Ureter (tissue), 1 donor: ENCODE data around the gene TMIE. TPM values are rescaled to one million over a fixed set of nuclear protein-coding genes. Genes with fewer than 3 reads are reported as not detected.

Source experiments
- DNase-seq: peaks from one replicate; pipeline ENCODE4 v3.0.0-alpha.2; 2020; ENCODE audit warnings: low spot score
- total RNA-seq: library from RNA; stranded (reverse); gene quantifications from one replicate; pipeline ENCODE4 v1.2.4, GENCODE V29; 2023
- donor health status: DM: yes; HTN: yes; CAD: no.

The TMIE gene
- total RNA-seq, 1 donor from 2014 or later, result 1.0 TPM

DNA sequence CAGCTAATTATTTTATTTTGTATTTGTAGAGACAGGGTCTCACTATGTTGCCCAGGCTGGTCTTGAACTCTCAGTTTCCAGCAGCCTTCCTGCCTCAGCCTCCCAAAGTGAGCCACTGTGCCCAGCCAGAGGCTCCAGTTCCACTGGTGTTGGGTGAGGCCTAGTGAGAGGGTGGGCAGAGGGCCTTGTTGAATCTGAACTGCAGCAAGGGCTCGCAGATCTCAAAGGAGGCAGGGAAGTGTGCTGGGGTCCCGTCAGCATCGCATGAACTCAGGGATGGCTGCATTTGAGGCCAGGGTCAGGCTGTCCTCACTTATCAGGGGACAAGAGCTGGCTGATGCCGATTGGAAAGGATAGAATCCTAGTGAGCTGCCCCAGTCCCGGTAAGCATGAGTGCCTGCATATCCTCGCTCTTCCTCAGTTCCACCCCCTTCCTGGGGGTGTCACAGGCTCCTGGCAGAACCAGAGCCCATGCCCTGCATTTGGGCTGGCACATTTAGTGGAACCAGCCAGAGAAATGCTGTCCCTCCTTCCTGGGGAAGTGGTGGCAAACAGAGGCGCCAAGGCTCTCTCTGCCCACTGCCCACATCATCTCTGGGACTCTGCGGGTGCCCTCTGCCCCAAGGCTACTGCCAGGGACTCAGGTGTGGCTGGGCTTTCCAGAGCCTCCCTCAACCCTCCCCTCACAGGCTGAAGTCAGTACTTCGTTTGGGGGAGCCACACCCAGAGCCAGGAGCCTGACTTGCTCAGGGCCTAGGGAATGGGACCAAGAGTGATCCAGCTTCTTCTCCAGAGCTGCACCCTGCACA is 31.8 kb upstream of the TMIE start:
- DNase-seq, result peak; percentile 38

DNA sequence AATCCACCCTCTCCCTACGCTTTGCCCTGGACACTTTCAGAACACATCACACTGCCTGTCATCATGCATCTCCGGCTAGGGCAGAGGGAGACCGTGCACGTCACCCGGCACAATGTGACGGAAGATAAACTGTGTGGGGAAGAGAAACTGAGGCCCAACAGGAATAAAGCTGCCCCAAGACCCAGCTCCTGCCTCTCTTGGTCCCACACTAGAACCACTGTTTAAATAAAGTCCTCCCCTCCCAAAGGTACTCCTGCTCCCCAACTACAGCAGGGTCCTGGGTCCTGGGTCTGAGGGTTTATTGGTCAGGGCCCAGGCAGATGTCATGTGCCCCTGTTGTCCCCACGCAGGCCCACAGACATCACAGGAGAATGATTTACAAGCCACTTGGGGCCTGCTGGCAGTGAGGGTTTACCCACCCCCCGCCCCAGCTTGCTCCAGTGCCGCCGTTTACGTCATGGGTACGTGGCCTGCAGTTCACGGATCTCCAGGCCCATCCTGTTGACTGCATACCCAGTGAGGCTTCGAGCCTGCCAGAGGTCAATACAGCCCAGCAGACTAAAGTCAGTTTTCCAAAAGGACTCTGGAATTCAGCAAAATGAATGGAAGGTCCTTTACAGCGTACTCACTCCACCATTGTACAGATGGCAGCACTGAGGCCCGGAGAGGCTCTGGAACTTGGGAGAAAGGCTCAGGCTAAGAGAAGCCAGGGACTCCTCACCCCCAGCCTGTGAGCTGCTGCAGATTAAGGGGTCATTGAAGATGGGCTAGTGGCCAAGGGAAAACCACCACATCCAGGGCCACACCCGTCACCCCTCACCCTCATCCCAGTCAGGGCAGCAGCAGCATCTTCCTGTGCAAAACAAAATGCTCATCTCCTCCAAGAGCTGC is 30.9 kb upstream of the TMIE start:
- DNase-seq, result no peak

DNA sequence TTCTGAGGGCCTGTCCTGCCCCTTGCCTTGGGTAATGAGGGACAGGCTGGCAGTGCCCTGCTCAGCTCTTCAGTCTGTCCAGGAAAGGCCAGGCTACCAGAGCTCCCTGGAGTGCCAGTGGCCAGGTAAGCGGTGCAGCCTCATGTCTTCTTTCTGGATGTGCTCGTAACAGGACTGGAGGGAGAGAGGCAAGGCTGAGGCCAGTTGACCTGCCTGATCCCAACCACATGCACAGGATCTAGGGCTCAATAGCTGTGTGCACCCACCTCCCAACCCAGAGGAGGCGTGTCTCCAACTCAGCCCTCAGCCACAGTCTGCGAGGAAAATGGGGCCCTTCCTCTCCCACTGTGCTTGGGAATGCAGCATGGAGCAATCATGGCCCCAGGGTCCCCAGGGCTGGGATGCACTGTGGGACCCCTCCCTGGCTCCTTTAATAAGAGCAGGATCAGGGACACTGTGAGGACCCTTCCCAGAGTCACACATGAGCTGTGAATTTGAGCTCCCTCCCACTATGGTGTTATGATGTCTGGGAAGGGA is 30.2 kb upstream of the TMIE start:
- no peak for DNase-seq

DNA sequence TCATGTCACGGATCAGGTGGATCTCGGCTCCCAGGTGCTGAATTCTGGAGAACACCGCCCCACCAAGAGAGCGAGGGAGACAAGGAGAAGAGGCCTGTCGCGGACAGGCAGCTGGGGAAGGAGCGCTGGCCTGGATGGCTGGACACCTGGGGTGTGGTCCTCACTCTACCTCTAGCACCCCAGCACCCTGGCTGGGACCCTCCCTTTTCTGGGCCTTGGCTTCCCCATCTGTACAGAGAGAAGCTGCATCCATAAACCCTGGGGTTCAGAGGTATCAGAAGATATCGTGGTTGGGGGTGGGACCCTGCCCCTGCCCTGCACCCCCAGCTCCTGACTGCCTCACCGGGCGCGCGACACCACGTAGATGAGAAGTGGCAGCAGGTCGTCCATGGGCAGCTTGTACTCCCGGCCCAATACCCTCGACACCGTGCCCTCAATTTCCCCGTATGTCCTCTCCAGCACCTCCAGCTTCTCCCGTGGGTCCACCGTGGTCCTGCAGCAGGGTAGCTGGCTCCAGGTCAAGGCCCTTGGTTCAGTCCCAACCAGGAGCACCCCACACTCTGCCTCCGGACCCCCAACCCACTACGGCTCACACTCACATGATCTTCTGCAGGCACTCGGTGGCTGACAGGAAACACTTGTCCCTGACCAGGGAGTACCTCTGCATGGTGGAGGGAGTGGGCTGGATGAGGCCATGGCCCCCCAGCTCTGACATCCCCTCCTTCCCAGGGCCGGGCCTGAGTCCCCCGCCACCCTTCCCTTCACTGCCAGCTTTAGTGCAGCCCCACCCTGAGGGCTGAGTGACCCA is 29.4 kb upstream of the TMIE start:
- DNase-seq, result peak; percentile 41

DNA sequence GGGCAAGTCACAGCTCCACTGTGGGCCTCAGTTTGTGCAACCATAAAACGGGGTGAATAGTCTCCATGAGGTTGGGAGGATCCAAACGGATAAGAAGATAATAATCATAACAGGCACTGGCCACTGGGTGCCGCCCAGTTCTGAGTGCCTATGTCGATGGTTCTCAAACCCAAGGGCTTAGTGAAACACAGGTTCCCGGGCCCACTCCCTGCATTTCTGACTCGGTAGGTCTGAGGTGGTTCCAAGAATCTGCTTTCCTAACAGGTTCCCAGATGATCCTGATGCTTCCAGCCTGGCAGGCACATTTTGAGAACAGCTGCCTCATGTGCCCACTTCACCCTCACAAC is 28.9 kb upstream of the TMIE start:
- DNase-seq, result peak; percentile 34

DNA sequence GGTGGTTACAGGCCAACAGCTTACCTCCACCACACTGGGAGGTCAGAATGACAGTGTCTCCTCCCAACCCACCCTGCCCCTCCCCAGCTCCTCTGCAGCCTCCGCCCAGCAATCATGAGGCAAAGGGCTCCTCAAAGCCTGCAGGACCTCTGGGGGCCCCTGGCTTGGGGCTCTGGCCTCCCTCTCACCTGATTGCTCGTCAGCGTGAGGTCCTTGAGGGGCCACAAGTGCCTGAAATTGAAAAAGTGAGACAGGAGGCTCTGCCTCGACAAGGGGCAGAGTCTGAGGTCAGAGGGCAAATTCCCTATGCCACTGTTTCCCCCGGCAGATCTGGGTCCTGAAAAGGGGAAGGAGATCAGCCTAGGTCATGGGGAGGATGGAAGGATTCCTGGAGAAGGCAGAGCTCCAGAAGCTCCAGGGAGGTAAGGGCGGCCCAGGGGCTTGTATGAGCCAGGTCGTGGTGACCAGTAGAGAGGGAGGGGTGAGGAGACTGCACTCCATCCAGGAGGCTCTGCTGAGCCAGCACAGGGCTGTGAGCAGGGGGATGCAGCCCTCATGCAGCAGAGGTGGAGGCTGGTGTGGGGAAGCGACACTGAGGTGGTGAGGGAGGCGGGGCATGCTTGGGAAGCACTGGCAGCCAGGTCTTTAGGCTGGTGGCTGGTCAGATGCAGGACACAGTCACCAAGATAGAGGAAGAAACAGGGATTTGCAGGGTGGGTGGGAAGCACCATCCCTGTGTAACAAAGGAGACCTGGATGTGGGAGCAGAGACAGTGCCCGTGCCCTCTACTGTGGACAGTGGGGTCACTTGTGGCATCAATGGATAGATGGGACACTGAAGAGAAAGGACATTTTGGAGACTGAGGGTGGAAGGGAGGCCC is 27.8 kb upstream of the TMIE start:
- no peak for DNase-seq

DNA sequence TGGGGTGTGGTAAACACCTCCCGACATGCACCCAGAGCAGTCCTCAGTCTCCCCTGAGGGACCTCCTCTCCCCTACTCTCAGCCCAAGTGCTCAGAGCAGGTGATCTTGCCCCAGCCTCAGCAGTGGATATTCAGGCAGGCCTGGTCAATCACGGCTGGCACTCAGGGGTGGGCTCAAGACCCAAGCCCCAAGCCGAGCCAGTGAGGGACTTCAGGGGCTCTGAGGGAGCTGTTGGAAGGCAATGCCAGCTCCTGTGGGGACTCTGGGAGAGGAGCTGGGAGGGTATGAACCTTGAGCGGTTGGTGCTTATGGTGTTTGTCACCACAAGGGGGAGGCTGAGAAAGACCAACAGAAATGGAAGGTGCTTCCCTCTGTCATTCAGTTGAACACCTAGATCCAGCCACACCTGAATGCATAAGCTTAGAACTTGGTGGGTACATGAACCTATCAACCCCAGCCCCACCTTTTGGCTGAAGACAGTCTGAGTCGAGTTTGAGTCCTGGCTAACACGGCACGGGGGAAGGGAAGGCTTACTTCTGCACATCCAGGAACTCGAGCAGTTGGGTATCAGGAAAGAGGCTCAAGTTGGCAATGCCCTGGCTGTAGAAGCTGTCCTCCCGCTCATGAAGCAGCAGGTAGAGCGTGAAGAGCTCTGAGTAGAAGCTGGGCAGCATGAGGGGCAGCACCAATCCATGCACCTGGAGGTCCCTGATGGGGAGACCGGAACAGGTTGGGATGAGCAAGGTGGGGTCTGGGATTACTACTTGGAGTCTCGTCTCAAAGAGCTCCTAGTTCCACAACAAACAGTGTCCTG is 27.0 kb upstream of the TMIE start:
- no peak for DNase-seq

DNA sequence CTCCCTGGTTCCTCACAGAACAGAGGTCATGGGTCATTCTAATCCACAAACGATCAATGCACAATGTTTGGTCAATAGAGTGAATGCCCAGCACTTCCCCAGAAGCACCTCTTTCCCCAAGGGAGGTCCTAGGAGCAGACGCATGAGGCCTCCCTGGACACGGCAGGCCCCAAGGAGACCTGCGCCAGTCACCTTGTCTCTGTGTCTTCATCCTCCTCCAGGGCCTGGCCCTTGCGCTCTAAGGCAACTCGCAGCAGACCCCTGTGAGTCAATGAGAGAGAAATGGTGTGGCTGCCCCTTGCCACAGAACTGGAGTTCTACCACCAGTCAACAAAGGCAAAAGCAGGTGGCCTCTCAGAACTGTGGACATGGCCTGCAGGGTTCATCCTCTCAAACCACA is 25.8 kb upstream of the TMIE start:
- no peak for DNase-seq

DNA sequence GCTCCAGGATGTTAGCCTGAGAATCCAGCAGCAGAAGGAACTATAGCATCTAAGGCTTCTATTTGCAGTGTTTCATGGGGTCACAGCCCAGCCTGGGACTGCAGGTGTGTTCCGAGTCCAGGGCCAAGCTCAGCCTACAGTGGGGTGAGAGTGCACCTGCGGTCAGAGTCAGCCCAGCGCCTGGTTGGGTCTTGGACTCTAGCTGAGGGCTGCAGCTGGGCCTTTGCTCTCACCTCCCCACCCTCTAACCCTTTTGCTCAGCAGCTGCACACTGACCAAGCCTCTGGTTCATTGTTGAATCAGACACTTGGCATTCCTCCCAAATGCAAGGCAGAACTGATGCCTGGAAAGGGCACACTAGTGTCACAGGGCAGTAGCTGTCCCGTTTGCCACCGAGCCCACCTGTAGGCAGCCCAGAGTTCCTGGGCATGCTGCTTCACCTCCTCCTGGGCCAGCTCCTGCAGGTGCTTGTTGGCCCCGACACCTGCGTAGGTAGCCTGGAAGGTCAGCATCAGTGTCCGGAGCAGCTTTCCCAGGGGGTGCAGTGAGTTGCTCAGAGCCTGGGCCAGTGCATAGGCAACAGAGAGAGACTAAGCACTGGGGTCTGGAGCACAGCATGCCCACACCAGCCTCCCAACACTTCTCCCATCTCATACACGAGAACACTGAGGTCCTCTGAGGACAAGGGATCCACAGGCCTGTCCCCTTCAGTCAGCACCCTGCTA is 25.2 kb upstream of the TMIE start:
- no peak for DNase-seq

DNA sequence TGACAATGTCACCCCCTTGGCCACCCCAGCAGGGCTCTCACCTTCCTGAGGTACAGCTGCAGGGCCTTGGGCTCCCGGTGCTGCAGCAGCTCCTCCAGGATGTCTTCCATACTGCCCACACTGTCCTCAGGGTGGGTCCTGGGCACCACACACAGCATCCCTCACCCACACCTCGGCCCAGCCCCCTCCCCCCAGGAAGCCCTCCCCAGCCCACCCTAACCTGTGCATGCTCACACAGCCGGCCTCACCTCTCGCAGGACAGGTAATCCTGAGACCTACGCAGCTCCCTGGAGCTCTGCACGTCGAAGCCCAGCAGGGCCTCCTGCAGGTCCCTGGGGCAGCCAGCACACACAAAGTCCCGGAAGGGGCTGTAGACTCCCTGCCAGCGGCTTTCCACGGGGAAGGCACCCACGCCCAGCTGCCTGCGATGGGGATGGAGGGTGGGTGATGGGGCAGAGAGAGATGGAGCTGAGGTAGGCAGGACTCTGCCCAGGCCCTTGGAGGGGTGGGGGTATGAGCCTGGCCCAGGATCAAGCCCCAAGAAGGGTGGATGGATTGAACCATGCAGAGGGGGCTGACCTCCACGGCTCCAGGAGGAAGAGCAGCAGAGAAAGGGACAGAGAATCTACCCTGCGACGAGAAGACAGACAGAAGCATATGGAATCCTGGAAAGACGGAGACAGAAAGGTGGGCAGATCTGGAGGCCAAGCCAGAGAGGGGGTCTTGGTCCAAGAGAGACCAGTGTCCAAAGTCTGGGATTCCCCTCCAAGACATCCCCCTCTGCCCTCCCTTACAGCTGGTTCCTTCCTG is 24.4 kb upstream of the TMIE start:
- no peak for DNase-seq

DNA sequence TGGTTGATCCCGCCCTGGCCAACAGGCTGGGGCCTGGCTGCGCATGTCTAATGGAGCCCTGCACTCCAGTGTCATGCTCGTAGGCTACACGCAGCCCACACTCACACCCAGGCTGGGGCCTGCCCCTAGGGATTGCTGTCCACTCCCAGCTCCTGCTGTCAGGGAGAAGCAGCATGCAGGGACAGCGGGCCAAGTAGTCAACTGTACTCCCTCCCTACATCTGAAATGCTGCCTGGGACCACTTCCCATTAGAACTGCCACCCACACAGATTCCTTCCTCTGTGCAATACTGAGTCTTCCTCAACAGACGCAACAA is 23.8 kb upstream of the TMIE start:
- no peak for DNase-seq

DNA sequence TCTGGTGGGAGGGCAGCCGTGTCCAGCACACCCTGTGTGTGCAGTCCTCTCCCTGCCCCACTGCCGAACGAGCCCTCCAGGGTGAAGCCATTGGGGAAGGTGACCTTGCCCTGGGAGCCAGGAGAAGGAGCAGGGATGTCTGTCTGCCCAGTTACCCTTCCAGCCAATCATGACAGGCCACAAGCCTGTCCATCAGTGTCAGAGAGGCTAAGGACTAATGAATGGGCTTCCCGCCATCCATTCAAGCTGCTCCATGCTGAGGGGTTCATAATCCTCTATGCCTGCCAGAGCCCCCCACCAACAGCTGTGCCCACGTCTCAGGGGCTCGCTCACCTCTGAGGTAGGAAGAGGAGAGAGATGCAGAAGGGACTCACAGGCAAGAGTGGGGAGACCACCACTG is 22.9 kb upstream of the TMIE start:
- no peak for DNase-seq

DNA sequence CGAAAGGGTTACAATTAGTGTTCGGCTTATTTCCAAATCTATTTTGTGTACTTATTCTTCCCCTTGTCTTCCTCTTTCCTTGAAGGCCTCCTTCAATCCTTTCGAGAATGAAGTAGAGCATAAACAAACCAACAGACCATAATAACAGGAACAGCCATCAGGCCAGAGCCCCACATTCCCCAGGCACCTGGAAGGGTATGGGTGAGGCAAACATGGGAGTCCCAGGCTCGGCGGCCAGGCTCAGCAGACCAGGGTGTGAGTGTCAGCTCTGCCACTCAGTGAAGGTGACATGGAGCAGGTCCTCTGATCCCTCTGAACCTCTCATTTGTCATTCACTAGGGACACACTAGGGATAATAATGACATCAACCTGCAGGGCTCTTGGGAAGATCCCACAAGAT is 21.5 kb upstream of the TMIE start:
- no peak for DNase-seq

DNA sequence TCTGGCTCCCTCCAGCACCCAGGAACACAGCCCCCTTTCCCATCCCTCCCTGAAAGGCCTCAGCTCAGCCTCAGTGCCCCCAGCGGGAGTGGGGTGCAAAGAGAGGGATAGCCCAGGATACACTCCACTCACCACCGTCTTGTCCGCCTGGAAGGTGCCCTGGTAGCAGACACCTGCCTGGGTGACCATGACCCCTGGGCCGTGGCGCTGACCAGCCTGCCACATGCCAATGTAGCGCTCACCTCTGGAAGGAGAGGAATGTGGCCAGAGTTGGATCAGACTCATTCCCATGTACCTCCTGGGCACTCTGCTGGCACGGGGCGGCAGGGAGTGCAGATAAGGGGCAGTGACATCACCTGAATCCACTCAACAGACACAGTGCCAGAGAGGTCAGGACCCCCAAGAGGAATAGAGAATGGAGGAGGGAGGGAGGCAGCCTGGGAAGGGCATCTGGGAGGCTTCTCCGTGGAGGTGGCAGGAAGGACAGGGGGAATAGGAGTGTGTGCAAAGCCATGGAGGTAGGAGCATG is 20.8 kb upstream of the TMIE start:
- DNase-seq, result no peak

DNA sequence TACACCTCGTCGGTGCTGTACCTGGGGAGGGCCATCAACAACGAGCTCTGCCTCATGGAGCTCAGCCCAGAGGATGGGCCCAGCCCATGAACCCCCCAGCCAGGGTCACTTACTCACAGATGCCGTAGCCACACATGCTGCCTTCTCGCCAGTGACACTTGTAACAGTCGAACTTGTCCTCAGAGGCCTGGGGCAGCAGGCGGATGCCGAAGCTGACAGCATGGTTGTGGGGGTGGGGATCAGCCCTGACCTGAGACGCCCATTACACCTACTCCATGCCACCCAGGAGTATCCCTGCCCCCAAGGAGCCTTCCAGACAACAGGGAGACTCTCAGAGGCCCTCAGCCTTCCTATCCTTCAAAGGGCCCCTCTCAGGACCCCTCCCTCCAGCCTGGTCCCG is 19.8 kb upstream of the TMIE start:
- DNase-seq, result no peak

DNA sequence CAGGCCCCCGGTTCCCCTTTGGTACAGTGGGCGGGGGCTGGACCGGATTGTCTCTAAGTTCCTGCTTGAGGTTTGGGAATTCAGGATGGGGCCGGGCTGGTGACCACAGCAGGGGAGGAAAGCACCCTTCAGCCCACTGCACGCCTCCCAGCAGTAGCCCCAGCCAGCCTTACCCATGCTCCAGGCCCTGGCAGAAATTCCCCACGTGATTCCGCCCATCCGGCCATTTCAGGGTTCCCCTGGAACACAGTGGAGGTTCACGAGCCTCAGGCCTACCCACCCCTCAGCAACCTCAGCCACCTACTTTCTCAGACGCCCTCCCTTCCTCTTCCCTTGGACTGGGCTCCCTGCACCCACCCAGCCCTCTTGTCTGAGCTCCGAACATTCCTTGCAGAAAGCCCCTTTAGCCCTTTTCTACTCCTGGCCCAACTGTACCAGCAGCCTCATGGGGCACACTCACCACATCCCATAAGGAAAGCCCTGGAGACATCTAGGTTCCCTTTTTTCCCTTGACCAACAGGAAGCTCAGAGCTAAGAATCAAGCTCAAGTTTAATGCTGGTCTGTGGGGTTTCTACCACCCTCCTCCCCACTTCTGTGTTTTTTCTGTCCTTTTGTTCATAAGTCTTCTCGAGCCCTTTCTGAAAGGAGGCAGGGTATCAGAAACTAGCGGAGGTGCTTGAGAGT is 19.2 kb upstream of the TMIE start:
- no peak for DNase-seq

DNA sequence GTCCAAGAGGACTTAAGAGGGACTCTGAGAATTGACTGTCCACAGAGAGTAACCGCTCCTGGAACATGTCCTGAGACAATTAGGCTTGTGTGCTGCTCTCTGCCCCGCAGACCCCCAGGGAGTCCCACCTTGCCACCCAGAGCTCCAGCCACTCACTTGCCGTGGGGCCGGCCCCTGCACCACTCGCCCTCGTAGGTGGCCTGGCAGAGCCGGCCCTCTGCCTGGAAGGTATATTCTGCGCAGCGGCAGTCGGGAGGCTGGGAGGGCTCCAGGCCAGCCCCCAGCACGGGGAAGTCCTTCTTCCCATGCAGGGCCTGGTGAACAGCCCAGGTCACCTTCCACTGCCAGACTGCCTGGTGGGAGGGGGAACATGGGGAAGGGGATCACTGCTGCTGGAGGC is 18.2 kb upstream of the TMIE start:
- no peak for DNase-seq

DNA sequence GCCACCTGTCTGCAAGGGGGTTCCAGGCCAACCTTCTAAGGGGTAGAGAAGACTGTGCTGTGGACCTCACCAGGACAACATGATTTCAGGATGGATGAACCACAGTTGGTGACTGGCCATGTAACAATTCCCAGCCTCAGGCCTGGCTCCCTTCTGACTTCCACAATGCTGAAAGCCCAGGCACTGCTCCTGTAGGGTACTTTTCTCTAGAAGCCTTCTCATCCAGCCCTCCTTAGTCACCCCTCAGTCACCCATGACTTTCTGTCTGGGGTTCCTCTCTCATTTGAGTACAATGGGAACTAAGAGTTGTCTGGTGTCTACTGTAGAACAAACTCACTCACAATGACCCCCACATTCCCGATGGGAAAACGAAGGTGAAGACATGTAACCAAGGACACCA is 16.3 kb upstream of the TMIE start:
- DNase-seq, result no peak
